Progenitor cell of endocrine pancreas (in vitro differentiated cells): ENCODE data around the gene PLXDC2. TPM values are rescaled to one million over a fixed set of nuclear protein-coding genes. Genes with fewer than 3 reads are reported as not detected.

Experiments
- DNase-seq: peaks from one replicate; pipeline ENCODE4 v3.0.0; 2021; ENCODE audit warnings: low spot score; ENCODE audit not compliant: unreplicated experiment
- H3K27ac Mint-ChIP-seq: 2 replicates; pipeline ENCODE4 v1.8.0; 2021; ENCODE audit warnings: mild to moderate bottlenecking, moderate library complexity, mixed read lengths
- H3K27me3 Mint-ChIP-seq: 2 replicates; pipeline ENCODE4 v1.8.0; 2021; ENCODE audit warnings: mixed read lengths
- H3K36me3 Mint-ChIP-seq: 2 replicates; pipeline ENCODE4 v1.8.0; 2022; ENCODE audit warnings: mixed read lengths; ENCODE audit not compliant: insufficient read depth
- H3K4me1 Mint-ChIP-seq: 2 replicates; pipeline ENCODE4 v1.8.0; 2021; ENCODE audit warnings: low read depth, mixed read lengths
- H3K4me3 Mint-ChIP-seq: 2 replicates; pipeline ENCODE4 v1.8.0; 2021; ENCODE audit warnings: low read depth, mild to moderate bottlenecking, moderate library complexity, mixed read lengths
- H3K9me3 Mint-ChIP-seq: 2 replicates; pipeline ENCODE4 v1.8.0; 2021; ENCODE audit warnings: low read depth, mixed read lengths
- CTCF ChIP-seq: fragments of 200-600 bp; sonication (generic); IDR thresholded peaks from one replicate; pipeline ENCODE4 v1.5.0; 2021; ENCODE audit warnings: antibody characterized with exemption, mild to moderate bottlenecking; ENCODE audit not compliant: unreplicated experiment
- total RNA-seq: library from RNA; stranded (reverse); gene quantifications from 2 replicates; pipeline ENCODE4 v1.2.1, GENCODE V29; 2021

Gene PLXDC2
- total RNA-seq, 1 donor from 2014 or later = 44.3 TPM

- Mint-ChIP-seq H3K4me1 (peaks cover 10% of the 10 kb centered on the region), H3K27ac (no peak overlapping the region), H3K9me3 (peaks cover 3% of the 10 kb centered on the region), H3K27me3 (no peaks in the 10 kb centered on the region), H3K36me3 (peaks cover 9% of the 10 kb centered on the region), H3K4me3 (no peak overlapping the region)
- no peak for TF ChIP-seq CTCF
- no peak for DNase-seq
Measured at GRCh38 chr10:20007426-20007825, 191.2 kb downstream of the PLXDC2 start.

- DNase-seq = no peak
- Mint-ChIP-seq H3K9me3 (no peaks in the 10 kb centered on the region), H3K4me3 (no peak overlapping the region), H3K36me3 (no peaks in the 10 kb centered on the region), H3K4me1 (peaks cover 1% of the 10 kb centered on the region), H3K27ac (no peak overlapping the region), H3K27me3 (no peaks in the 10 kb centered on the region)
- TF ChIP-seq CTCF = no peak
Measured at GRCh38 chr10:20013991-20014750, 197.9 kb downstream of the PLXDC2 start.

- no peak for TF ChIP-seq CTCF
- Mint-ChIP-seq H3K36me3 (no peaks in the 10 kb centered on the region), H3K9me3 (peaks cover 3% of the 10 kb centered on the region), H3K27ac (no peak overlapping the region), H3K4me3 (no peak overlapping the region), H3K27me3 (no peaks in the 10 kb centered on the region), H3K4me1 (no peaks in the 10 kb centered on the region)
- DNase-seq = no peak
Measured at GRCh38 chr10:20017961-20018360, 201.7 kb downstream of the PLXDC2 start.

GRCh38 chr10:20020677-20021076 lies 204.4 kb downstream of the PLXDC2 start:
- H3K9me3 Mint-ChIP-seq = peaks cover 3% of the 10 kb centered on the region
- no peak overlapping the region for H3K4me3 Mint-ChIP-seq
- H3K27ac Mint-ChIP-seq = no peak overlapping the region
- H3K27me3 Mint-ChIP-seq = no peaks in the 10 kb centered on the region
- peaks cover 3% of the 10 kb centered on the region for H3K36me3 Mint-ChIP-seq
- no peaks in the 10 kb centered on the region for H3K4me1 Mint-ChIP-seq
- no peak for DNase-seq
- TF ChIP-seq CTCF = no peak

GRCh38 chr10:20029523-20029922 lies 213.3 kb downstream of the PLXDC2 start:
- no peaks in the 10 kb centered on the region for H3K27me3 Mint-ChIP-seq
- no peak overlapping the region for H3K4me3 Mint-ChIP-seq
- DNase-seq = no peak
- no peaks in the 10 kb centered on the region for H3K9me3 Mint-ChIP-seq
- H3K27ac Mint-ChIP-seq = no peak overlapping the region
- no peaks in the 10 kb centered on the region for H3K4me1 Mint-ChIP-seq
- no peak for TF ChIP-seq CTCF
- H3K36me3 Mint-ChIP-seq = peaks cover 3% of the 10 kb centered on the region
